ENCODE measurements around the gene DNAH2. TPM values are rescaled to one million over a fixed set of nuclear protein-coding genes. Genes with fewer than 3 reads are reported as not detected.

Gene DNAH2
- total and polyA plus RNA-seq, 11 donors: 0.02 to 0.56 (median 0.05) TPM; not detected in 4

GRCh38 chr17:7775051-7775450 is 57.5 kb downstream of the DNAH2 start:
- H3K27ac ChIP-seq: no peak overlapping the region
- 84 to 88% (median 86%) methylated on average over 7 of the region's 7 CpGs for WGBS, 4 donors
- intact Hi-C loops (cut with DNase I): no loop called here
- no peaks in the 10 kb centered on the region for H3K9me3 ChIP-seq
- peaks cover 0 to 17% (median 0%) of the 10 kb centered on the region in 9 donors for H3K27me3 ChIP-seq
- ATAC-seq: no peak
- H3K36me3 ChIP-seq: no peaks in the 10 kb centered on the region
- no peaks in the 10 kb centered on the region for H3K4me1 ChIP-seq
- no peak for TF ChIP-seq CTCF (IDR thresholded peaks at IDR 0.05)
- TF ChIP-seq POLR2A (IDR thresholded peaks at IDR 0.05): no peak
- no peak overlapping the region for H3K4me3 ChIP-seq
- no peak for DNase-seq

GRCh38 chr17:7777017-7777416 is 59.5 kb downstream of the DNAH2 start:
- Histone ChIP-seq H3K4me1 (no peaks in the 10 kb centered on the region), H3K9me3 (no peaks in the 10 kb centered on the region), H3K27ac (no peak overlapping the region), H3K27me3 (peaks cover 0 to 16% (median 0%) of the 10 kb centered on the region in 9 donors), H3K36me3 (no peaks in the 10 kb centered on the region), H3K4me3 (no peak overlapping the region)
- no peak for TF ChIP-seq CTCF (IDR thresholded peaks at IDR 0.05)
- no peak for TF ChIP-seq POLR2A (IDR thresholded peaks at IDR 0.05)
- intact Hi-C loops (cut with DNase I): no loop called here
- DNase-seq (no peak), ATAC-seq (no peak)
- WGBS, 4 donors: 81 to 89% (median 87%) methylated on average over 7 of the region's 7 CpGs

GRCh38 chr17:7780736-7781135 is 63.2 kb downstream of the DNAH2 start:
- DNase-seq (no peak), ATAC-seq (no peak)
- Histone ChIP-seq H3K9me3 (no peaks in the 10 kb centered on the region), H3K27ac (no peak overlapping the region), H3K4me3 (no peak overlapping the region), H3K36me3 (no peaks in the 10 kb centered on the region), H3K27me3 (peaks cover 0 to 16% (median 0%) of the 10 kb centered on the region in 9 donors), H3K4me1 (no peaks in the 10 kb centered on the region)
- 88 to 96% (median 92%) methylated on average over 10 of the region's 10 CpGs for WGBS, 4 donors
- TF ChIP-seq POLR2A (IDR thresholded peaks at IDR 0.05) (no peak), CTCF (IDR thresholded peaks at IDR 0.05) (no peak)
- intact Hi-C loops (cut with DNase I): no loop called here

- no peaks in the 10 kb centered on the region for H3K9me3 ChIP-seq
- H3K27me3 ChIP-seq: peaks cover 0 to 16% (median 0%) of the 10 kb centered on the region in 9 donors
- no peak for DNase-seq
- no peak for ATAC-seq
- intact Hi-C loops (cut with DNase I): no loop called here
- 68 to 78% (median 72%) methylated on average over 6 of the region's 6 CpGs for WGBS, 4 donors
- H3K4me3 ChIP-seq: no peak overlapping the region
- no peak overlapping the region for H3K27ac ChIP-seq
- H3K4me1 ChIP-seq: no peaks in the 10 kb centered on the region
- TF ChIP-seq POLR2A (IDR thresholded peaks at IDR 0.05) (no peak), CTCF (IDR thresholded peaks at IDR 0.05) (no peak)
- H3K36me3 ChIP-seq: no peaks in the 10 kb centered on the region
Observed at GRCh38 chr17:7781429-7781828, 63.9 kb downstream of the DNAH2 start.
